ENCODE results near the gene GLCE. TPM values are rescaled to one million over a fixed set of nuclear protein-coding genes. Genes with fewer than 3 reads are reported as not detected.

Gene GLCE
- total and polyA plus RNA-seq, 4 donors, result 7.0 to 15.0 (median 7.6) TPM

DNA sequence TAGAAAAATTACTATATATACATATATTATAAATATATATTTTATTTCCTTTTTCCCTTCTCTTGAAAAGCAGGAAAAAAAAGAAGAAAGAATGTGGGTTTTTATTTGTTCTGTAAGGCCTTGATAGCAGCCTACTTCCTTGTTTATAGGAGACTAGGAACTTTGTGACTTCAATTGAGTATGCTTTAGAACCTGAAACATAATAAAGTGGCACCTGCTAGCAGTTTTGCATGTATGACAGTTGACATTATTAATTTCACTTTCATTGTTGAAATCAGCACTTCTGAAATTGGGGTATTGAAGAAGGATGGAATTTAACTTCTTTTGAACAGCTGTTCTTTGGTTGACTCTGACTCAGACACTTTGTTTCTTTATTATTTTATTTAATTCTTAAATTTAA lies 56.9 kb downstream of the GLCE start:
- Histone ChIP-seq H3K4me1 (ENCODE audit: control insufficient read depth in 1 of 2, insufficient read depth in 2 of 2, low read length in 2 of 2) (no peaks in the 10 kb centered on the region), H3K9me3 (ENCODE audit: control insufficient read depth, low read length) (peaks cover 1% of the 10 kb centered on the region), H3K36me3 (ENCODE audit: control insufficient read depth in 1 of 2, insufficient read depth in 2 of 2, low read length in 1 of 2) (no peaks in the 10 kb centered on the region), H3K4me3 (ENCODE audit: low read length in 2 of 2) (no peak overlapping the region), H3K27me3 (ENCODE audit: control insufficient read depth in 1 of 2, insufficient read depth in 2 of 2, low read length in 1 of 2) (no peaks in the 10 kb centered on the region), H3K27ac (ENCODE audit: low read depth in 1 of 2, low read length in 2 of 2) (no peak overlapping the region)
- no peak for DNase-seq
- intact Hi-C loops (cut with DNase I), result no loop called here
- ATAC-seq (ENCODE audit: low FRiP score), result no peak

DNA sequence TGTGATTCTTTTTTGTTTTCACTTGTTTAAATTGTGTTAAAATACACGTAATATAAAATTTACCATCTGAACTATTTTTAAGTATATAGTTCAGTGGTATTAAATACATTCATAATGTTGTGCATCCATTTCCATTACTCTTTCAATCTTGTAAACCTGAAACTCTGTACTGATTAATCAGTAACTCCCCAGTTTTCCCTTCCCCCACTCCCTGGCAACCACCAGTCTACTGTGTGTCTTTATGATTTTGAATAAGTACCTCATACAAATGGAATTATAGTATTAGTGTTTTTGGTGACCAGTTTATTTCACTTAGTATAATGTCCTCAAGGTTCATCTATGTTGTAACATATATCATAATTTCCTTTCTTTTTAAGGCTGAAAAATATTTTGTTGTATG lies 59.3 kb downstream of the GLCE start:
- Histone ChIP-seq H3K27me3 (ENCODE audit: control insufficient read depth in 1 of 2, insufficient read depth in 2 of 2, low read length in 1 of 2) (no peaks in the 10 kb centered on the region), H3K4me1 (ENCODE audit: control insufficient read depth in 1 of 2, insufficient read depth in 2 of 2, low read length in 2 of 2) (no peaks in the 10 kb centered on the region), H3K4me3 (ENCODE audit: low read length in 2 of 2) (no peak overlapping the region), H3K27ac (ENCODE audit: low read depth in 1 of 2, low read length in 2 of 2) (no peak overlapping the region), H3K36me3 (ENCODE audit: control insufficient read depth in 1 of 2, insufficient read depth in 2 of 2, low read length in 1 of 2) (no peaks in the 10 kb centered on the region), H3K9me3 (ENCODE audit: control insufficient read depth, low read length) (peaks cover 1% of the 10 kb centered on the region)
- intact Hi-C loops (cut with DNase I), result no loop called here
- 90 to 95% methylated on average over 1 of the region's 1 CpG for WGBS, 2 donors
- ATAC-seq (ENCODE audit: low FRiP score) (no peak), DNase-seq (no peak)

DNA sequence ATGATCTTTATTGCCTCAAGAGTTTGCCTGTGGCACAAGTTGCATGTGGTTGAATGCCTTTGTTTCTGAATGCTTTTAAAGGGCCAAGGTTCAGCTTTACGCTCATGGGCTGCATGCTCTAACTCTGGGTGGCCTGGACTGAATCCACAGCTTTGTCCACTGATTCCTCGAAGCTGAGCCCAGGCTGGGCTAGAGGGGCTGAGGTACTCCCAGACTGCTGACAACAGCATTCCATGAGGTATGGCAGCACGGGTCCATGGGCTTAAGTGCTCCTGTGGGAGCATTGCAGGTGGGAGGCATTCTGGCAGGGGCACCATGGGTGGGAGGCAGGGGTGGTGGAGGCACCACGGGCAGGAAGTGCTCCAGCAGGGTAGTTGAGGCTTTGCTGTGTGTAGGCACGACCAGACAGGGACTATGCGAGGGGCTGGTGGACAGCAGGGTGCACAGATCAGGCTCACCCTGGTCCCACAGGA lies 61.6 kb downstream of the GLCE start:
- 82 to 89% methylated on average over 6 of the region's 6 CpGs for WGBS, 2 donors
- ATAC-seq (ENCODE audit: low FRiP score) (no peak), DNase-seq (peak in 1 of 2 donors; percentile 24)
- no peak overlapping the region for H3K27ac ChIP-seq (ENCODE audit: low read depth in 1 of 2, low read length in 2 of 2)
- intact Hi-C loops (cut with DNase I), result no loop called here
- H3K27me3 ChIP-seq (ENCODE audit: control insufficient read depth in 1 of 2, insufficient read depth in 2 of 2, low read length in 1 of 2), result no peaks in the 10 kb centered on the region
- H3K4me1 ChIP-seq (ENCODE audit: control insufficient read depth in 1 of 2, insufficient read depth in 2 of 2, low read length in 2 of 2), result no peaks in the 10 kb centered on the region
- peaks cover 1% of the 10 kb centered on the region for H3K9me3 ChIP-seq (ENCODE audit: control insufficient read depth, low read length)
- no peaks in the 10 kb centered on the region for H3K36me3 ChIP-seq (ENCODE audit: control insufficient read depth in 1 of 2, insufficient read depth in 2 of 2, low read length in 1 of 2)
- no peak overlapping the region for H3K4me3 ChIP-seq (ENCODE audit: low read length in 2 of 2)

DNA sequence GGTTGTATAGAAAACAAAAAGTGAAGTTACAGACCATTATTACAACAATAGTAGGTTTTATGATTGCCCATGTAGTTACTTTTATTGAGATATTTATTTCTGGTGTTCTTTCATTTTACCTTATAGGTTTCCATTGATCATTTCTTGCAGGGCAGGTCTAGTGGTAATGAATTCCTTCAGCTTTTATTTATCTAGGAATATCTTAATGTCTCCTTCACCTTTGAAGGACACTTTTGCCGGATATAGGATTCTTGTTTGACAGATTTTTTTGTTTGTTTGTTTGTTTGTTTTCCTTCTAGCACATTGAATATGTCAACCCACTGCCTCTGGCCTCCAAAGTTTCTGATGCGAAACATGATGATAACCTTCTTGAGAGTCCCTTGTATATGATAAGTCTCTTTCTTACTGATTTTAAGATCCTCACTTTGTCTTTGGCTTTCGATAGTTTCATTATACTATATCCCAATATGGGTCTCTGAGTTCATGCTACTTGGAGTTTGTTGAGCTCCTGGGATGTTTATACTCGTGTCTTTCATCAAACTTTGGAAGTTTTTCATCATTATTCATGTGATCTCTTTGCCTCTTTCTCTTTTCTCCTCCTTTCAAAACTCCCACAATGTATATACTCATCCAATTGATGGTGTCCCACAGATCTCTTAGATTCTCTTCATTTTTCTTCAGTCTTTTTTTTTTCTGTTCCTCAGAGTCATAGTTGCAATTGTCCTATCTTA lies 62.8 kb downstream of the GLCE start:
- Histone ChIP-seq H3K4me1 (ENCODE audit: control insufficient read depth in 1 of 2, insufficient read depth in 2 of 2, low read length in 2 of 2) (no peaks in the 10 kb centered on the region), H3K27me3 (ENCODE audit: control insufficient read depth in 1 of 2, insufficient read depth in 2 of 2, low read length in 1 of 2) (no peaks in the 10 kb centered on the region), H3K9me3 (ENCODE audit: control insufficient read depth, low read length) (peaks cover 1% of the 10 kb centered on the region), H3K27ac (ENCODE audit: low read depth in 1 of 2, low read length in 2 of 2) (no peak overlapping the region), H3K4me3 (ENCODE audit: low read length in 2 of 2) (no peak overlapping the region), H3K36me3 (ENCODE audit: control insufficient read depth in 1 of 2, insufficient read depth in 2 of 2, low read length in 1 of 2) (no peaks in the 10 kb centered on the region)
- DNase-seq (no peak), ATAC-seq (ENCODE audit: low FRiP score) (no peak)
- WGBS, 2 donors, result 91 to 94% methylated on average over 4 of the region's 4 CpGs
- intact Hi-C loops (cut with DNase I), result no loop called here

DNA sequence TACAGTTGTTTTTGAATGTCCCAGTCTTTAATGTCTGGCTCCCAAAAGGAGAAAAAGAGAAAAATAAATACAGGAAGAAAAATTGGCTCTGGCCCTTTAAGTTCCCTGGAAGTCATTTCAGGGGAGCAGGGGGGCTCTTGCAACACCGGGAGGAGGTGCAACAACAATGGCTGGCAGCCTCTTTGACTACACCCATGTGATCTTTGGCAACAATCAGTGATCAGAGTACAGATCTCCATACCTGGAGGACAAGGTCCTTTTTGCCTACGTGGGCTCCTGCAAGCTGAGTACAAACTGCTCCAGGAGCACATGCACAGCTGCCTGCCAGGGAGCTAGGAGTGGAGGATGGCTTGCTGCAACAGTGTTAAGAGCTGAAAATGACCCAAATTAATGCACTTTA lies 63.9 kb downstream of the GLCE start:
- 44% methylated on average over 2 of the region's 2 CpGs for WGBS, 2 donors
- no peak for ATAC-seq (ENCODE audit: low FRiP score)
- no peak overlapping the region for H3K4me3 ChIP-seq (ENCODE audit: low read length in 2 of 2)

DNA sequence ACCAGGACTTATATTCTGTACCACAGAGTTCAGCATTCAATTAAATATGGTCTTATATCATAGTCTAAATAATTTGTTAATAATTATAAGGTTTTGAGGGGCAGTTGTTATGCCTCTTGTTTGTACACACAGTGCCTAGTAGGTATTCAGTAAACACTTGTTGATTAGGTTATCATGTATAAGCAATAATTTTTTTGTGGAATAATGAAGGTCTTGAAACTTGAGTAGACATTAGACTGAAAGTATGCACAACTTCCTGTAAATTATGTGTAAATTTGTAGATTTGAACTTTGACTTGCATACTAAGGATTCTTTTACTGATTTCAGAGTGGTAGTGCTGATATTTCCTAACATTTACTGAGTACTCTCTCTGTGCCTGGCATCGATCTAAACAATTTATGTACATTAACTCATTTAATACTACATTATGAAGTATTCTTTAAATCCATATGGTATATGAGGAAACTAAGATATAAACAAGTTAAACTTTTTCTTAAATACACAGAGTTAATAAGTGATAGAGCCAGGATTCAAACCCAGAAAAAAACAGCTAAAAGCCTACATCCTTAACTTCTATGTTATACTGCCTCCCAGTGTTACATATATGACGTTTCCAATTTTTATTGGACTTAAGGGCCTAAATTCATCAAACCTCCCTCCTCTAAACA lies 65.1 kb downstream of the GLCE start:
- Histone ChIP-seq H3K27ac (ENCODE audit: low read depth in 1 of 2, low read length in 2 of 2) (no peak overlapping the region), H3K4me1 (ENCODE audit: control insufficient read depth in 1 of 2, insufficient read depth in 2 of 2, low read length in 2 of 2) (no peaks in the 10 kb centered on the region), H3K27me3 (ENCODE audit: control insufficient read depth in 1 of 2, insufficient read depth in 2 of 2, low read length in 1 of 2) (no peaks in the 10 kb centered on the region), H3K4me3 (ENCODE audit: low read length in 2 of 2) (no peak overlapping the region), H3K9me3 (ENCODE audit: control insufficient read depth, low read length) (peaks cover 1% of the 10 kb centered on the region), H3K36me3 (ENCODE audit: control insufficient read depth in 1 of 2, insufficient read depth in 2 of 2, low read length in 1 of 2) (no peaks in the 10 kb centered on the region)
- no peak for DNase-seq
- ATAC-seq (ENCODE audit: low FRiP score), result no peak
- intact Hi-C loops (cut with DNase I), result loop anchor here (2.0 to 5.0 kb wide), 3 partner anchors 63 to 168 kb away; partner anchors contain the start of gene GLCE (in 1 of the 2)
- 42 to 52% methylated on average over 2 of the region's 2 CpGs for WGBS, 2 donors

More for the DNA sequence above, 63.9 kb downstream of the GLCE start:
- Histone ChIP-seq H3K4me1 (ENCODE audit: control insufficient read depth in 1 of 2, insufficient read depth in 2 of 2, low read length in 2 of 2) (no peaks in the 10 kb centered on the region), H3K27ac (ENCODE audit: low read depth in 1 of 2, low read length in 2 of 2) (no peak overlapping the region), H3K9me3 (ENCODE audit: control insufficient read depth, low read length) (peaks cover 1% of the 10 kb centered on the region), H3K27me3 (ENCODE audit: control insufficient read depth in 1 of 2, insufficient read depth in 2 of 2, low read length in 1 of 2) (no peaks in the 10 kb centered on the region), H3K36me3 (ENCODE audit: control insufficient read depth in 1 of 2, insufficient read depth in 2 of 2, low read length in 1 of 2) (no peaks in the 10 kb centered on the region)
- no peak for DNase-seq
- intact Hi-C loops (cut with DNase I), result loop anchor here in 1 of 2 donors (2.0 kb wide), 1 partner anchor 166 kb away; no protein-coding TSS in a partner anchor

DNA sequence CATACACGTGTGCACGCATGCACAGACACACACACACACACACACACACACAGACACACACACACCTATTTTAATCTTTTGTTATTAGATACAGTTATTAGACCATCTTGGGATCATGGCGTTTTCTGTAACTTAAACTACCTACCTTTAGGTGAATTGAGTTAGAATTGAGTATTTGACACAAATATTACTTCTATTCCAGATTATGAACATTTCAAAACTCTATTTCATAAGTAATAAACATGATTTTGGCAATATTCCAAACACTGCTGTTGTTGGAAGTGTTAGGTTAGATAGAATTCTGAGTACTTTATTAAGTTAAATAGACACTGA lies 65.6 kb downstream of the GLCE start:
- intact Hi-C loops (cut with DNase I), result loop anchor here (5.0 kb wide), 2 partner anchors 64 to 169 kb away; partner anchors contain the start of gene GLCE (in 1 of the 2)
- no peaks in the 10 kb centered on the region for H3K36me3 ChIP-seq (ENCODE audit: control insufficient read depth in 1 of 2, insufficient read depth in 2 of 2, low read length in 1 of 2)
- peaks cover 1% of the 10 kb centered on the region for H3K9me3 ChIP-seq (ENCODE audit: control insufficient read depth, low read length)
- no peak overlapping the region for H3K4me3 ChIP-seq (ENCODE audit: low read length in 2 of 2)
- ATAC-seq (ENCODE audit: low FRiP score) (no peak), DNase-seq (no peak)
- no peak overlapping the region for H3K27ac ChIP-seq (ENCODE audit: low read depth in 1 of 2, low read length in 2 of 2)
- WGBS, 2 donors, result 47 to 54% methylated on average over 3 of the region's 3 CpGs
- H3K4me1 ChIP-seq (ENCODE audit: control insufficient read depth in 1 of 2, insufficient read depth in 2 of 2, low read length in 2 of 2), result no peaks in the 10 kb centered on the region
- no peaks in the 10 kb centered on the region for H3K27me3 ChIP-seq (ENCODE audit: control insufficient read depth in 1 of 2, insufficient read depth in 2 of 2, low read length in 1 of 2)

DNA sequence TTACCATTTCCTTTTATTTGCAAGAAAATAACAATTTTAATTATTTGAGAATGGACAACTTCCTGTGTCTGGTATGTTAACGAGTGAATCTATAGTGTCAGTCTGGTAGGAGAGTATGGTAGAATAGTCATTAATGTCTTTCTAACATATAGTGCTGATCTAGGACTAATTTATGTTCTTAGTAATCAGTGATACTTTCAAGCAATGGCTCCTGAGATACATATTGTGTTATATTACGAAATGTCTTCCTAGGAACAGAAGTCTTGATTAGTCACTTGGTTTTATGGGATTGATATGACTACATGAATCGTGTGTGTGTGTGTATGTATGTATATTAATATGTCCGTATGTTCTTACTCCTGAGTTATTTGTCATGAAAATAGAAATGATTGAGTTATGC lies 71.7 kb downstream of the GLCE start:
- no peaks in the 10 kb centered on the region for H3K4me1 ChIP-seq (ENCODE audit: control insufficient read depth in 1 of 2, insufficient read depth in 2 of 2, low read length in 2 of 2)
- no peak for ATAC-seq (ENCODE audit: low FRiP score)
- intact Hi-C loops (cut with DNase I), result no loop called here
- no peak overlapping the region for H3K4me3 ChIP-seq (ENCODE audit: low read length in 2 of 2)
- H3K36me3 ChIP-seq (ENCODE audit: control insufficient read depth in 1 of 2, insufficient read depth in 2 of 2, low read length in 1 of 2), result no peaks in the 10 kb centered on the region
- no peak for DNase-seq
- no peaks in the 10 kb centered on the region for H3K27me3 ChIP-seq (ENCODE audit: control insufficient read depth in 1 of 2, insufficient read depth in 2 of 2, low read length in 1 of 2)
- WGBS, 2 donors, result 80 to 89% methylated on average over 4 of the region's 4 CpGs
- no peak overlapping the region for H3K27ac ChIP-seq (ENCODE audit: low read depth in 1 of 2, low read length in 2 of 2)
- no peaks in the 10 kb centered on the region for H3K9me3 ChIP-seq (ENCODE audit: control insufficient read depth, low read length)

DNA sequence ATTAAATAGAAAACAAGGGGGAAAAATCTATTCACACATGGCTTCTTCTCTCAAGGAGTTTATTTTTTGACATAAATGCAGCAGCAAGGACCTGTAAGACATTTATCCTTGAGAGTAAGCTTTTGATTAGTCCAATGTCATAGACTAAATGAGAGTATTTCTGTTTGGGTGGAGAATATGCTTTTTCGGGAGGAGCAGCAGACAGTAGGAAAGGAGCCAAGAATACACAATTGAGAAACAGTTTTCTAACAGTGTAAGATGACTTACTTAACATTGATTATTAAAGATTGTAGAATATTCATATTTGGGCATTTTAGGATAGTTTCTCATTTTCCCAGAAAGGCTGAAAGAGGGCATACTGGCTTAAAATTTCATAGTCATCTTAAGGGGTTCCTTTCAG lies 72.3 kb downstream of the GLCE start:
- H3K27ac ChIP-seq (ENCODE audit: low read depth in 1 of 2, low read length in 2 of 2), result no peak overlapping the region
- no peak for DNase-seq
- H3K36me3 ChIP-seq (ENCODE audit: control insufficient read depth in 1 of 2, insufficient read depth in 2 of 2, low read length in 1 of 2), result no peaks in the 10 kb centered on the region

More for the DNA sequence above, 72.3 kb downstream of the GLCE start:
- Histone ChIP-seq H3K4me3 (ENCODE audit: low read length in 2 of 2) (no peak overlapping the region), H3K27me3 (ENCODE audit: control insufficient read depth in 1 of 2, insufficient read depth in 2 of 2, low read length in 1 of 2) (no peaks in the 10 kb centered on the region), H3K4me1 (ENCODE audit: control insufficient read depth in 1 of 2, insufficient read depth in 2 of 2, low read length in 2 of 2) (no peaks in the 10 kb centered on the region), H3K9me3 (ENCODE audit: control insufficient read depth, low read length) (no peaks in the 10 kb centered on the region)
- WGBS, 2 donors, result 70 to 77% methylated on average over 1 of the region's 1 CpG
- ATAC-seq (ENCODE audit: low FRiP score), result no peak
- intact Hi-C loops (cut with DNase I), result no loop called here
